Stomach (tissue), 19 donors: ENCODE data around the gene SCCPDH. TPM values are rescaled to one million over a fixed set of nuclear protein-coding genes. Genes with fewer than 3 reads are reported as not detected.

Source experiments
- DNase-seq, 2 donors: peaks; one replicate each; pipeline versions ENCODE4 v3.0.0 to v3.0.0-alpha.2; 2013 to 2019
- H3K27ac ChIP-seq, 5 donors: fragments of 200-600 bp in 4 of 5; sonication (generic) in 4 of 5; one replicate each; pipeline ENCODE4 v1.5.1; 2013 to 2019; ENCODE audit warnings: mild to moderate bottlenecking in 1 of 5, moderate library complexity in 1 of 5
- H3K27me3 ChIP-seq, 3 donors: fragments of 200-600 bp; sonication (generic); one replicate each; pipeline ENCODE4 v1.5.1; 2017 to 2019; ENCODE audit warnings: mixed run types in 1 of 3
- H3K36me3 ChIP-seq, 4 donors: fragments of 200-600 bp; sonication (generic); 1 replicate in 3 of 4; 2 replicates in 1 of 4; pipeline ENCODE4 v1.5.1; 2016 to 2019
- H3K4me1 ChIP-seq, 4 donors: fragments of 200-600 bp; sonication (generic); one replicate each; pipeline ENCODE4 v1.5.1; 2016 to 2019
- H3K4me3 ChIP-seq, 4 donors: fragments of 200-600 bp; sonication (generic) in 3 of 4; one replicate each; pipeline ENCODE4 v1.5.1; 2016 to 2019; ENCODE audit warnings: mild to moderate bottlenecking in 1 of 4
- H3K9me3 ChIP-seq, 4 donors: fragments of 200-600 bp; sonication (generic); one replicate each; pipeline ENCODE4 v1.5.1; 2016 to 2019
- EP300 ChIP-seq: sonication (generic); formaldehyde crosslinking; IDR thresholded peaks from one replicate; pipeline ENCODE4 v1.6.1; 2017; ENCODE audit warnings: antibody characterized with exemption
- POLR2A ChIP-seq, 4 donors: fragments of 450-650 bp; IDR thresholded peaks; one replicate each; pipeline ENCODE4 v1.6.1; 2016; ENCODE audit warnings: antibody characterized with exemption in 4 of 4, control low read depth in 2 of 4, mild to moderate bottlenecking in 1 of 4, moderate library complexity in 1 of 4
- POLR2AphosphoS5 ChIP-seq, 3 donors: sonication (generic); formaldehyde crosslinking; IDR thresholded peaks; one replicate each; pipeline ENCODE4 v1.6.1; 2016; ENCODE audit warnings: antibody characterized with exemption in 3 of 3
- WGBS, 5 donors: extraction: QIAGEN DNeasy Blood & Tissue Kit in 3 of 5; methylation state at CpG; one replicate each; pipeline versions ENCODE4 v1.1.5 to v1.1.7; 2013 to 2018; 5-methylcytosine and 5-hydroxymethylcytosine counted together
- intact Hi-C: fragments of 100-400 bp; cut with DNase I; formaldehyde crosslinking; loops from one replicate; pipeline ENCODE4 v1.15.1; 2023; ENCODE audit warnings: low total_unique reads
- long read RNA-seq, 10 donors: transcript quantifications; one replicate each; lab custom pipeline, GENCODE V29; 2026
- polyA plus RNA-seq, 3 donors: library from polyadenylated mRNA; stranded (reverse); fragments of 200-250 nt; gene quantifications; one replicate each; pipeline ENCODE4 v1.2.3, GENCODE V29; 2013
- total RNA-seq, 5 donors: library from RNA; depleted of rRNA; stranded (reverse); fragments of >200 nt; gene quantifications; one replicate each; pipeline versions ENCODE4 v1.1.0 to v1.2.3, GENCODE V29; 2014 to 2016
- TF ChIP-seq, protein P1 (sequence below), 7 experiments: fragments of 450-650 bp in 4 of 7; fragments of 200-600 bp in 3 of 7; sonication (generic) in 3 of 7; IDR thresholded peaks; one replicate each; pipeline ENCODE4 v1.5.1; 2016 to 2019; ENCODE audit warnings: antibody characterized with exemption in 7 of 7, control low read depth in 2 of 7, mild to moderate bottlenecking in 1 of 7
- donor health status: healthy with polysubstance abuse.
- donor health status: Bipolar disorder and iron deficiency.
- donor health status: healthy.

Gene SCCPDH, protein sequence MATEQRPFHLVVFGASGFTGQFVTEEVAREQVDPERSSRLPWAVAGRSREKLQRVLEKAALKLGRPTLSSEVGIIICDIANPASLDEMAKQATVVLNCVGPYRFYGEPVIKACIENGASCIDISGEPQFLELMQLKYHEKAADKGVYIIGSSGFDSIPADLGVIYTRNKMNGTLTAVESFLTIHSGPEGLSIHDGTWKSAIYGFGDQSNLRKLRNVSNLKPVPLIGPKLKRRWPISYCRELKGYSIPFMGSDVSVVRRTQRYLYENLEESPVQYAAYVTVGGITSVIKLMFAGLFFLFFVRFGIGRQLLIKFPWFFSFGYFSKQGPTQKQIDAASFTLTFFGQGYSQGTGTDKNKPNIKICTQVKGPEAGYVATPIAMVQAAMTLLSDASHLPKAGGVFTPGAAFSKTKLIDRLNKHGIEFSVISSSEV
- total RNA-seq (10 to 100 TPM; 13.4 to 66.3 (median 21.7) TPM), polyA plus RNA-seq (10 to 100 TPM; 13.6 to 19.9 (median 15.4) TPM)
- long read RNA-seq, donor 1, transcript SCCPDH-201 (12 exons, 2,503 nt) = major isoform, 14 of 19 reads
- long read RNA-seq, donor 1, partial matches to known transcripts = 5 of 19 reads
- long read RNA-seq, donor 1, other reads (novel, unspliced or antisense) = 0 of 19 reads
- long read RNA-seq, donor 2, transcript SCCPDH-201 (12 exons, 2,503 nt) = major isoform, 18 of 26 reads
- long read RNA-seq, donor 2, partial matches to known transcripts = 8 of 26 reads
- long read RNA-seq, donor 2, other reads (novel, unspliced or antisense) = 0 of 26 reads
- long read RNA-seq, donor 3, transcript SCCPDH-201 (12 exons, 2,503 nt) = major isoform, 18 of 25 reads
- long read RNA-seq, donor 3, partial matches to known transcripts = 7 of 25 reads
- long read RNA-seq, donor 3, other reads (novel, unspliced or antisense) = 0 of 25 reads
- long read RNA-seq, donor 4, transcript SCCPDH-201 (12 exons, 2,503 nt) = major isoform, 6 of 6 reads
- long read RNA-seq, donor 4, partial matches to known transcripts = 0 of 6 reads
- long read RNA-seq, donor 4, other reads (novel, unspliced or antisense) = 0 of 6 reads
- long read RNA-seq, donor 5, transcript SCCPDH-201 (12 exons, 2,503 nt) = major isoform, 20 of 20 reads
- long read RNA-seq, donor 5, partial matches to known transcripts = 0 of 20 reads
- long read RNA-seq, donor 5, other reads (novel, unspliced or antisense) = 0 of 20 reads
- long read RNA-seq, donor 6 = 0 reads
- long read RNA-seq, donor 7, transcript SCCPDH-201 (12 exons, 2,503 nt) = major isoform, 33 of 39 reads
- long read RNA-seq, donor 7, partial matches to known transcripts = 6 of 39 reads
- long read RNA-seq, donor 7, other reads (novel, unspliced or antisense) = 0 of 39 reads
- long read RNA-seq, donor 8, transcript SCCPDH-201 (12 exons, 2,503 nt) = major isoform, 20 of 30 reads
- long read RNA-seq, donor 8, partial matches to known transcripts = 10 of 30 reads
- long read RNA-seq, donor 8, other reads (novel, unspliced or antisense) = 0 of 30 reads
- long read RNA-seq, donor 9, transcript SCCPDH-201 (12 exons, 2,503 nt) = major isoform, 13 of 38 reads
- long read RNA-seq, donor 9, partial matches to known transcripts = 25 of 38 reads
- long read RNA-seq, donor 9, other reads (novel, unspliced or antisense) = 0 of 38 reads
- long read RNA-seq, donor 10, transcript SCCPDH-201 (12 exons, 2,503 nt) = major isoform, 13 of 13 reads
- long read RNA-seq, donor 10, partial matches to known transcripts = 0 of 13 reads
- long read RNA-seq, donor 10, other reads (novel, unspliced or antisense) = 0 of 13 reads

DNA sequence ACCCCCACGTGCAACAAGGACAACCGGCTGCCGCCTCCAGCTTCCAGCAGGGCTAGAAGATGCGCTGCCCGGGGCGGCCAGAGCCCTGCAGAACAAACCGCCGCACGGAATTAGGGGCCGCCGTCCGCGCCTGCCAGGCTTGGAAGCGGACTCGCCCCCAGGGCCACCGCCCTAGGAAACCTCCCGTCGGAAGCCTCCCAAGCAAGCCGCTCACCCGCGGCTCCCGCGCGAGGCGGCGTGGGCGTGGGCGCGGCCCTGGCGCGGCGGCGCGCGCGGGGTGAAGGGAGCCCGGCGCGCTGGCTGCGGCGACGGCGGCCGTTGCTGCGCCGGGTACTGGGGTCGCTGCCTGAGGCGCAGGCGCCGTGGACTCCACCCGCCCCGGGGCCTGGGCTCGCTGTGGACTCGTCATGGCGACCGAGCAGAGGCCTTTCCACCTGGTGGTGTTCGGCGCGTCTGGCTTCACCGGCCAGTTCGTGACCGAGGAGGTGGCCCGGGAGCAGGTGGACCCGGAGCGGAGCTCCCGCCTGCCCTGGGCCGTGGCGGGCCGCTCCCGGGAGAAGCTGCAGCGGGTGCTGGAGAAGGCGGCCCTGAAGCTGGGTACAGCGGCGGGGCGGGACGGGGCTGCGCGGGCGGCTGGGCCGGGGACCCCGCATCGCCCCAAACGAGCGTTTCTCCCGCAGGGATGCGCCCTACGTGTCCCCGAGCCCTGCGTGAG lies at the start of gene SCCPDH:
Gene SCCPDH, plus strand, starts transcription at position 394 of the 715 bp plus-strand sequence. Its CDS starts 14 bp downstream, at position 408.
- H3K4me3 ChIP-seq = peak within 1 kb of the TSS; percentile 74 to 92 (median 88)
- H3K27me3 ChIP-seq = no peaks in the 10 kb centered on the region
- H3K36me3 ChIP-seq = peaks cover 0 to 27% (median 24%) of the 10 kb centered on the region in 4 donors
- peak in 2 of 3 donors; percentile 9 to 46 for TF ChIP-seq POLR2AphosphoS5 (IDR thresholded peaks at IDR 0.05)
- peak in 1 of 4 donors; percentile 19 for TF ChIP-seq POLR2A (IDR thresholded peaks at IDR 0.05)
- TF ChIP-seq, protein P1, sequence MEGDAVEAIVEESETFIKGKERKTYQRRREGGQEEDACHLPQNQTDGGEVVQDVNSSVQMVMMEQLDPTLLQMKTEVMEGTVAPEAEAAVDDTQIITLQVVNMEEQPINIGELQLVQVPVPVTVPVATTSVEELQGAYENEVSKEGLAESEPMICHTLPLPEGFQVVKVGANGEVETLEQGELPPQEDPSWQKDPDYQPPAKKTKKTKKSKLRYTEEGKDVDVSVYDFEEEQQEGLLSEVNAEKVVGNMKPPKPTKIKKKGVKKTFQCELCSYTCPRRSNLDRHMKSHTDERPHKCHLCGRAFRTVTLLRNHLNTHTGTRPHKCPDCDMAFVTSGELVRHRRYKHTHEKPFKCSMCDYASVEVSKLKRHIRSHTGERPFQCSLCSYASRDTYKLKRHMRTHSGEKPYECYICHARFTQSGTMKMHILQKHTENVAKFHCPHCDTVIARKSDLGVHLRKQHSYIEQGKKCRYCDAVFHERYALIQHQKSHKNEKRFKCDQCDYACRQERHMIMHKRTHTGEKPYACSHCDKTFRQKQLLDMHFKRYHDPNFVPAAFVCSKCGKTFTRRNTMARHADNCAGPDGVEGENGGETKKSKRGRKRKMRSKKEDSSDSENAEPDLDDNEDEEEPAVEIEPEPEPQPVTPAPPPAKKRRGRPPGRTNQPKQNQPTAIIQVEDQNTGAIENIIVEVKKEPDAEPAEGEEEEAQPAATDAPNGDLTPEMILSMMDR (IDR thresholded peaks at IDR 0.05) = no peak
- TF ChIP-seq EP300 = no peak
- peaks cover 0 to 6% (median 3%) of the 10 kb centered on the region in 4 donors for H3K9me3 ChIP-seq
- 0 to 1% (median 1%) methylated on average over 31 to 89 of the region's 89 CpGs for WGBS, 5 donors
- intact Hi-C loops = no loop called here
- DNase-seq = peak; percentile 68 to 94
- H3K4me1 ChIP-seq = peaks cover 11 to 30% (median 25%) of the 10 kb centered on the region in 4 donors
- peak within 1 kb of the TSS; percentile 84 to 95 (median 86) for H3K27ac ChIP-seq

DNA sequence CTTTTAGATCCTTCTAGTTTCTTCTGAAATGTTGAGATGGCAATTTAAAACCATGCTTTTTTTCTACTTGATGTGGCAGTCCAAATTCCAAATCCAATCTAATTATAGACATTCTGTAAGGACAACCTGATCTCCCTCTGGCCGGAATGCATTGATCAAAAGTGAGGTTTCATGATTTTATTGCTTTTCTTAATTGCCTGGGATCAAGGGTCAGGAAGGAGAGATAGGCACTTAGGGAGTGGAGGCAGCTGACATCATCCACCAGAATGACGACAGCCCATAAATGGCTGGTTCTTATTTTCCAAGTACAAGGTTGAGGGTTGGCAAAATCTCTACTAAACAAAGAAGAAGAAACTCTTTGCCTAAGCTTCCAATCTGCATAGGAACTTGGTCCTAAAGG lies 46.4 kb upstream of the SCCPDH start:
- no peaks in the 10 kb centered on the region for H3K27me3 ChIP-seq
- H3K4me1 ChIP-seq = no peaks in the 10 kb centered on the region
- no peaks in the 10 kb centered on the region for H3K9me3 ChIP-seq
- intact Hi-C loops = no loop called here
- no peak overlapping the region for H3K4me3 ChIP-seq
- TF ChIP-seq EP300 = no peak
- TF ChIP-seq POLR2AphosphoS5 (IDR thresholded peaks at IDR 0.05) = no peak
- TF ChIP-seq, protein P1 (IDR thresholded peaks at IDR 0.05) = no peak
- no peak for TF ChIP-seq POLR2A (IDR thresholded peaks at IDR 0.05)
- WGBS, 5 donors = 55 to 71% (median 60%) methylated on average over 2 of the region's 2 CpGs
- no peak overlapping the region for H3K27ac ChIP-seq
- peaks cover 0 to 3% (median 0%) of the 10 kb centered on the region in 4 donors for H3K36me3 ChIP-seq
- DNase-seq = peak in 1 of 2 donors; percentile 51

DNA sequence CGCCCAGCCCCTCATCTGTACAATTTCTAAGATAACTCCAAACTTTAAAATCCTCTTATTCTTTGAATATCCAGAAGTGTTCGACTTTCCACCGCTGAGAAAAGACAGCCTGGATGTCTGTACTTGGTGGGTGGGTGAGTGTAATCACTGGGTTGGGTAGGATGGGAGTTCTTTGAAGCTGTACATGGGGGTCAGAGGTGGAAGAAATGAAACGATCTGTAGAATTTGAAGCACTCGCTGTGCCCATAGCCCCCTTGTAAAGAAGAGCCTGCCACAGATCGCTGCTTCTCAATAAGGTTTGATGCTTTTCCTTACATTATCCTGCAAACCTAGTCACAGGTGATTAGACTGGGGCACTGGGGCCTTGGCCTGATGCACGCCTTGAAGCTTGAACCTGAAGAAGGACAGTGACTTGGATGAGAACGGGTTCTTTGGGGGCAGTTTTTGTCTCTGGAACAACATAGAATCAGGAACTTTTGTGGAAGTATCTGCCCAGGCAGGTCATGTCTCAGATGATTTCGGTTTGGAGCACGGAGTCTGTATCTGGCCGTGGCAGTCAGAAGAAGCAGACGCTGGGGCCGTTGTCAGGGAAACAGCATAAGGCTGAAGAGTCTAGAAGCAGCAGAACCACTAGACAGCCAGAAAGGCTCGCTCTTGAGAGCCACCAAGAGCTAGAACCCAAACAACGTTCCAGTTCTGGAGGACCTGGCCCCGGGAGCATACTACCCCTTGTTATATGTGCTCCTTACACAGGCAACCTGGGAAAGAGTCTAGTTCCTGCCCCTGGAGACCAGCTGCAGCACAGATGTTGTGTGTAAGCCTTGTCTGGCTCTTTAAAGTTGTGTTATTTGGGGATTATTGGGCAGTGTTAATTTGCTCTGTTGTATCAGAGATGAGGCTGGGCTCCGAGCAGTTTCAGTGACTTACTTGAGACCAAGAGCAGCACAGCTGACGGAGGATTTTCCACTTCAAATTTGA lies 45.1 kb upstream of the SCCPDH start:
- 71 to 83% (median 80%) methylated on average over 18 of the region's 18 CpGs for WGBS, 5 donors
- intact Hi-C loops = no loop called here
- TF ChIP-seq EP300 (no peak), POLR2AphosphoS5 (IDR thresholded peaks at IDR 0.05) (no peak), POLR2A (IDR thresholded peaks at IDR 0.05) (no peak)
- TF ChIP-seq, protein P1 (IDR thresholded peaks at IDR 0.05) = no peak
- no peaks in the 10 kb centered on the region for H3K27me3 ChIP-seq
- H3K27ac ChIP-seq = peak overlapping the region in 1 of 5 donors; percentile 9
- H3K36me3 ChIP-seq = no peaks in the 10 kb centered on the region
- no peaks in the 10 kb centered on the region for H3K4me1 ChIP-seq
- H3K4me3 ChIP-seq = no peak overlapping the region
- H3K9me3 ChIP-seq = no peaks in the 10 kb centered on the region
- DNase-seq = peak in 1 of 2 donors; percentile 48
